Activated CD4-positive, alpha-beta T cell treated with anti-CD3 and anti-CD28 coated beads, Interleukin-2, amount 50 U/mL, for 24 hours (primary cell): ENCODE measurements around the gene IFNL2.
"Not testable (repeated sequence)": the region's sequence is repeated elsewhere in the genome, so short reads cannot be mapped to it uniquely, and the experiment has no call there.

ENCODE experiments used
- DNase-seq, 2 donors: peaks; one replicate each; pipeline ENCODE4 v3.0.0-alpha.2; 2020; ENCODE audit warnings: low read depth in 1 of 2, low spot score in 1 of 2

Gene IFNL2

GRCh38 chr19:39268085-39268484, at the start of gene IFNL2:
Gene IFNL2, plus strand, starts transcription at chr19:39268396. Its CDS starts 173 bp downstream, at chr19:39268569.
- DNase-seq: not testable (repeated sequence)

- DNase-seq: not testable (repeated sequence)
Observed at GRCh38 chr19:39219108-39219507, 49.1 kb upstream of the IFNL2 start.

GRCh38 chr19:39223703-39224279, 44.4 kb upstream of the IFNL2 start:
- DNase-seq: no peak

GRCh38 chr19:39224910-39225309, 43.3 kb upstream of the IFNL2 start:
- no peak for DNase-seq

GRCh38 chr19:39230096-39230764, 38.0 kb upstream of the IFNL2 start:
- DNase-seq: no peak

GRCh38 chr19:39232708-39233107, 35.5 kb upstream of the IFNL2 start:
- DNase-seq: no peak

- no peak for DNase-seq
Observed at GRCh38 chr19:39236527-39236926, 31.7 kb upstream of the IFNL2 start.

GRCh38 chr19:39237200-39238184, 30.7 kb upstream of the IFNL2 start:
- DNase-seq: peak in 1 of 2 donors; percentile 18

- DNase-seq: no peak
Observed at GRCh38 chr19:39238209-39238608, 30.0 kb upstream of the IFNL2 start.

GRCh38 chr19:39238944-39239343, 29.3 kb upstream of the IFNL2 start:
- no peak for DNase-seq

GRCh38 chr19:39240421-39240820, 27.8 kb upstream of the IFNL2 start:
- DNase-seq: no peak

- not testable (repeated sequence) for DNase-seq
Observed at GRCh38 chr19:39243741-39244140, 24.5 kb upstream of the IFNL2 start.

GRCh38 chr19:39244410-39245100, 23.6 kb upstream of the IFNL2 start, which contains the start of gene IFNL3:
Gene IFNL3, minus strand, starts transcription at chr19:39245006. Its CDS starts 39 bp downstream, at chr19:39244967.
- not testable (repeated sequence) for DNase-seq

GRCh38 chr19:39245166-39245565, 23.0 kb upstream of the IFNL2 start:
- not testable (repeated sequence) for DNase-seq

- no peak for DNase-seq
Observed at GRCh38 chr19:39246951-39247669, 21.1 kb upstream of the IFNL2 start.

- no peak for DNase-seq
Observed at GRCh38 chr19:39247701-39248664, 20.2 kb upstream of the IFNL2 start.

GRCh38 chr19:39248806-39249205, 19.4 kb upstream of the IFNL2 start, which contains the start of gene IFNL4:
Gene IFNL4, minus strand, starts transcription at chr19:39248856.
- DNase-seq: no peak

GRCh38 chr19:39251081-39251480, 17.1 kb upstream of the IFNL2 start:
- no peak for DNase-seq

- DNase-seq: no peak
Observed at GRCh38 chr19:39251846-39252245, 16.4 kb upstream of the IFNL2 start.
